Stromal cell of bone marrow (primary cell): ENCODE results near the gene IZUMO4.
A peak's percentile ranks its signal among the peaks of the same experiment; 100 is the strongest.
"Not testable (repeated sequence)": the region's sequence is repeated elsewhere in the genome, so short reads cannot be mapped to it uniquely, and the experiment has no call there.

Experiments
- DNase-seq: peaks from one replicate; pipeline ENCODE4 v3.0.0-alpha.2; 2012; ENCODE audit warnings: low read depth

The IZUMO4 gene

DNA sequence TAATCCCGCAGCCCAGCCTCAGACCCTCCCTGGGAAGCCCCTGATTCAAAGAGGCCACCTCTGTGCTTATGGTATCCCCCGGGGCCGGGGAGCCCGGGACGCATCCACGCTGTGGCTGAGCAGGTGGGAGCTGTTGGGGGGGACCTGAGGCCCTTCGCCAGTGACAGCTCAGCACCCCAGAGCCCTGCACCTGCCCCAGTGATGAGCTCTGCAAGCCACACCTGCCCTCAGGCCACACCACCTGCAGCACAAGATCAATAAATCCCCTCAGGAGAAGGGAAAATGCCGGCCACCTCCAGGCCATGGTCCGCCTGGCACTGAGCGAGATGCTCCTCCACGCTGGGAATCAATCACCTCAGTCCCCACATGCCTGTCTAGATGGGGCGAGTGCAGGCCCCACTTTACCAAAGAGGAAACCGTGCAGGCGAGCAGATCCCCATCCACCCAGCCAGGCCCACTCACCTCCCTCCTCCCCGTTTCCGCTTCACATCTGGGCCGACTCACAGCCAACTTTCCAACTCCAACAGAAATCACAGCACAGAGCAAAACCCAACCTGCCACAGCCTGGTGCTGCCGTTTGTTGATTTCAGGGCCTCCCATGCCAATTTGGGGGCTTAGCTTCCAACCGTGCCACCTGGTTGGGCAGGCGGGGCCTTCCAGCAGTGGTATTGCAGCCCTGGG, 13.4 kb upstream of the IZUMO4 start:
- DNase-seq: no peak

DNA sequence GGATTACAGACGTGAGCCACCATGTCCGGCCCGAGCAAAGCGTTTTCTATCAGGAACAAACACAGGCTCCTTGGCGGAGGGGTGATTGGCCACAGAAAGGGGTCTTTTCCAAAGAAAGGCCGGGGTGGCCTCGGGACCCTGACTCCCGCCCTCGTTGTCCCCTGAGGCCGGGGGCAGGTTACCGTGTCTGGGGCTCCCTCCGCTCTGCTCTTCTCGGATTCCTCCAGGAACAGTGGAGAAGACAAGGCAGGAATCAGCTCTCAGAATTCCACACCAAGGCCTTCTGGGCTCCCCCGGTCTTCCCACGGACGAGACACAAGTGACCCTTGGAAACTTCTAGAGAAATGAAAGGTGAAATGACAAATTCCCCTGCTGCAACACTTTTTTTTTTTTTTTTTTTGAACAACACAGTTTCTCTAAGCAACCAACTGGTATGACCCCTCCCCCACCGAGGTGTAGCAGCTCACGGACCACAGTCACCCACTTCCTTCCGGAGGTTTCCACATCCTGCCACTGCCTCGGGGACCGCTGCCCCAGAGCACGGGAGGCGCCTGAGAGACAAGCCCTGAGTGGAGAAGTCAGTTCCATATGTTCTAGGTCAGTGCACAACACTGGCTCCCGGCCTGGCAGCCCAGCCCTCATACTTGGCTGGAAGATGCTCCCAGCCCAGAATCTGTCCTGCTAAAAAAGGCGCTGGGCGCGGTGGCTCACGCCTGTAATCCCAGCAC, 11.6 kb upstream of the IZUMO4 start:
- no peak for DNase-seq

DNA sequence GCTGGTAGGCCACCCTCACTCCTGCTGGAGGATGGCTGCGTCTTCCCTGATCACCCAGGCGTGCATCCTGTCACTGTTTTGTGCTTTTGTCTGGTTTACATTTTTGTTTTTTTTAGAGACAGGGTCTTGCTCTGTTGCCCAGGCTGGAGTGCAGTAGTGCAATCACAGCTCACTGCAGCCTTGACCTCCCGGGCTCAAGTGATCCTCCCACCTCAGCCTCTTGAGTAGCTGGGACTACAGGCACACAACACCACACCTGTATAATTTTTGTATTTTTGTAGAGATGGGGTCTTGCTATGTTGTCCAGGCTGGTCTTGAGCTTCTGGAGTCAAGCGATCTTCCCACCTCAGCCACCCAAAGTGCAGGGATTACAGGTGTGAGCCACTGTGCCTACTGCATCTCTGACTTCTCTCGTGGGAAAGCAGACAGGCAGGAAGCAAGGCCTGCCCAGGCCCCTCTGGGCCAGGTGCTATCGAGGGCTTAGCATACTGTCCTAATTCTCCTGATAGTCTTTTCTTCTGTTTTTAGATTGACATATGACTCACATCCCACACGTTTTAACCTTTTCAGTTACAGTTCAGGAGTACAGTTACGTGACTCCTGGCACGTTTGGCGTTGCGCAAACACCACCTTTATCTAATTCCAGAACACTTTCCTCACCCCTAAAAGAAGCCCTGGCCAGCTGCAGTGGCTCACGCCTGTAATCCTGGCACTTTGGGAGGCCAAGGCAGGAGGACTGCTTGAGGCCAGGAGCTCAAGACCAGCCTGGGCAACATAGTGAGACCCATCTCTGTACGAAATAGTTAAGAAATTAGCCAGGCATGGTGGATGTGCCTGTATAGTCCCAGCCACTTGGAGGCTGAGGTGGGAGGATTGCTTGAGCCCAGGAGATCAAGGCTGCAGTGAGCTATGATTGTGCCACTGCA, 9.8 kb upstream of the IZUMO4 start:
- not testable (repeated sequence) for DNase-seq

DNA sequence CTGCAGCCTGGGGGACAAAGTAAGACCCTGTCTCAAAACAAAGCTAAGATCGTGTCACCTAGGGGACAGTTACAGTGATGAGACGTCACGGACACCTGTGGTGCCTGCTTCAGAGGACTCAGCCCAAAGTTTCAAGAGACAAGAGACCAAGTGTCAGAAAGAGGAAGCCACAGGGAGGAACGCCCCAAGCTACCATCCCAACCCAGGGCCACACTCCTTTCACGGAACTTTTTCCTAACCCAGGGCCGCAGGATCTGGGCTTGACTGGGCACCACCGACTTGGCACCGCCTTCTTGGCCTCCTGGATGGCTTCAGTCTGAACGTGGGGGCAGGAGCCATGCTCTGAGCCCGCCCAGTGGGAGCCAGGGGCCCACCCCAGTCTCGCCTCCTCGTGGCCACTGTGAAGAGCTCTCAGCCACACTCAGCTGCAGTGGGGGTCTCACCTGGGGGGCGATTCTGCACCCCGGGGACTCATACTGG, 9.1 kb upstream of the IZUMO4 start:
- DNase-seq: no peak

DNA sequence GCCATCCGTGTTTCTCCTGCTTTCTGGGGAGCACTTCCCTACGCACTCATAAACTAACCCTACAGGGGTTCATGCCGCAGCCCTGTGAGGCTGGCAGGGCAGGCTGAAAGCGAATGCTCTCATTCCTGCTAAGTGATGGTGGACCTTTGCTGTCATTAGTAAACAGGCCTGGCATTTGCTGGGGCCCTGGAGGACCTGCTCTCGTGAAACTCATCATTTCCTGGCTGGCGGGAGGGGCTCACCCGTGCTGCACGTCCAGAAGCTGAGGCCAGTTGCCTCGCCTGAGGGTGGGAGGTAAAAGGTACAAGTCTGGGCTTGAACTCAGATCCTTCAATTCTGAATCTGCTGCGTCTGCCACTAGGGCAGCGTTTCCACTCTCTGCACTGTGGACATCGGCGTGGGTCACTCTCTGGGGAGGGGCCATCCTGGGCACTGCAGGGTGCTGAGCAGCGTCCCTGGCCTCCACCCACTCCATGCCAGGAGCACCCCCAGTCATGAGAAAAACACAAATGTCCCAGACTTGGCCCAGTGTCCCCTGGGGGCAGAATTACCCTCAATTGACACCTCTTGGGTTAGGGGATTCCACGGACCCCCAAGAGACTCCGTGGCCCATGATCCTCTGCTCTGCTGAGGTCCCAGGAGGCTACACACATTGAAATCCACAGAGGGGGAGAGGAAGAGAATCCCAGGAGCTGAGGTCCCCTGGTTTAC, 7.6 kb upstream of the IZUMO4 start:
- DNase-seq: no peak

DNA sequence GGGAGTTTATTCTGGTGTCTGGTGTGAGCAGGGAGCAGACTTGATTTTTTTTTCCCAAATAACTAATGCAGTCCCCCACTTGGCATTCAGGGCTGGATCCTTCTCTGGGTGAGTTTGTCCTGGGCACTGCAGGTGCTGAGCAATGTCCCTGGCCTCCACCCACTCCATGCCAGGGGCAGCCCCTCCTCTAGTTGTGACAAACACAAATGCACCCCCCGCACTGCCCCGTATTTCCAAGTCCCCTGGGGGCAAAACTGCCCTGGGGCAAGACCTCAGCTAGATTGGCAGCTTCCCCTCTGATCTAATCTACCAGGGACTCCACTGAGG, 7.0 kb upstream of the IZUMO4 start:
- no peak for DNase-seq

DNA sequence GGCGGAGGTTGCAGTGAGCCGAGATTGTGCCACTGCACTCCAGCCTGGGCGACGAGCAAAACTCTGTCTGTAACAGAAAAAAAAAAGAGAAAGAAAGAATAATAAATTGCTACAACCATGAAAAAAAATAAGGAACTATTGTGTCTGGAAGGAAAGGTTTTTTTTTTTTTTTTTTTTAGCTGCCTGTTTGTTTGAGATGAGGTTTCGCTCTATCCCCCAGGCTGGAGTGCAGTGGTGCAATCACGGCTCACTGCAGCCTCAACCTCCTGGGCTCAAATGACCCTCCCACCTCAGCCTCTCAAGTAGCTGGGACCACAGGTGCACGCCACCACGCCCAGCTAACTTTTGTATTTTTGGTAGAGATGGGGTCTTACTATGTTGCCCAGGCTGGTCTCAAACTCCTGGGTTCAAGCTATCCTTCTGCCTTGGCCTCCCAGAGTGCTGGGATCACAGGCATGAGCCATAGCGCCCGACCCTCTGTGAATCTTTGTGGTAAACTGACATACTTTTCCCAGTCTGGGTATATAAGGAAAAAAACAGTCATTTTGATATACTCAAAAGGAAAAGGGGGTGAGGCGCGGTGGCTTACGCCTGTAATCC, 4.7 kb upstream of the IZUMO4 start:
- not testable (repeated sequence) for DNase-seq

DNA sequence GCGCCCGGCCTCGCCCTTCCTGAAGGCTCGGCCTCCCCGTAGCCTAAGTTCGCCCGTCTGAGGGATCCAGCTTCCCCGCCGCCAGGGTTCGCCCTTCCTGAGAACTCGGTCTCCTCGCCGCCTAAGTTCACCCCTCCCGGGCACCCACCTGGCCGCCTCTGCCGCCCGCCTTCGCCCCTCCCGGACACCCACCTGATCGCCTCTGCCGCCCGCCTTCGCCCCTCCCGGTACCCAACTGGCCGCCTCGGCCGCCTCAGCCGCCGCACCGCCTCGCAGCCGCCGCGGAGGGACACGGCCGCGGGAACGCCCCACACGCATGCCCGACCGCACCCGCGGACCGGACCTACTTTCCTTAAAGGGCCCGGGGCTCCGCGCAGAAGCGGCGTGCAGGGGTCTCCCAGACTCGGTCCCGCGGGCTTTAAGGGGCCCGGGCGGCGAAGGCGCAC, 658 bp upstream of the IZUMO4 start, which contains the start of gene MOB3A:
MOB3A (minus strand) TSS at position 293 of the 446 bp plus-strand sequence. CDS start 17,766 bp downstream, outside the sequence.
- DNase-seq: peak; percentile 81

DNA sequence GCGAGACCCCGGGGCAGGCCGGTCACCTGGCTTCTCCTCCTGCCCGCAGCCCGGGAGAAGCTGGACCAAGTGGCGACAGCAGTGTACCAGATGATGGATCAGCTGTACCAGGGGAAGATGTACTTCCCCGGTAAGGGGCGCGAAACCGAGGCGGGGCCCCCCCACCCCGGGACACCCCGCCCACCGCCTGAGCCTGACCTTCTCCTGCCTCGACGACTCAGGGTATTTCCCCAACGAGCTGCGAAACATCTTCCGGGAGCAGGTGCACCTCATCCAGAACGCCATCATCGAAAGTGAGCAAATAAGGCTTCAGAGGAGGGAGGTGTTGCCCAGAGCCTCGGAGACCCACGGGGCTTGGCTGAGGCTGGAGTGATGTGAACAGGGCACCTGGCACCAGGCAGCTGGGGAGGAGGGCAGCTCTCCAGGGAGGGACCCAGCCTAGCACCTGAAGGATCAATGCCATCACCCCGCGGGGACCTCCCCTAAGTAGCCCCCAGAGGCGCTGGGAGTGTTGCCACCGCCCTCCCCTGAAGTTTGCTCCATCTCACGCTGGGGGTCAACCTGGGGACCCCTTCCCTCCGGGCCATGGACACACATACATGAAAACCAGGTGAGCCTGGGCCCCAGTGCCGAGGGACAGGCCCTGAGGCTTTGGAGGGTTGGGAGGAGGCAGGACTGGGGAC, 629 bp downstream of the IZUMO4 start:
- DNase-seq: no peak

DNA sequence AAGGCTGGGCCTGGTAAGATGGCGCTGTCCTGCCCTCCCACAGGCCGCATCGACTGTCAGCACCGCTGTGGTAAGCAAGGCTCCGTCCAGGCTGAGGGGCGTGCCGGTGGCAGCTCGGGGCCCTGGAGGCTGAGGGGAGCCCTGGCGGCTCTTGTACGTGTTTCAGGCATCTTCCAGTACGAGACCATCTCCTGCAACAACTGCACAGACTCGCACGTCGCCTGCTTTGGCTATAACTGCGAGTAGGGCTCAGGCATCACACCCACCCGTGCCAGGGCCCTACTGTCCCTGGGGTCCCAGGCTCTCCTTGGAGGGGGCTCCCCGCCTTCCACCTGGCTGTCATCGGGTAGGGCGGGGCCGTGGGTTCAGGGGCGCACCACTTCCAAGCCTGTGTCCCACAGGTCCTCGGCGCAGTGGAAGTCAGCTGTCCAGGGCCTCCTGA, 1.2 kb downstream of the IZUMO4 start:
- no peak for DNase-seq

DNA sequence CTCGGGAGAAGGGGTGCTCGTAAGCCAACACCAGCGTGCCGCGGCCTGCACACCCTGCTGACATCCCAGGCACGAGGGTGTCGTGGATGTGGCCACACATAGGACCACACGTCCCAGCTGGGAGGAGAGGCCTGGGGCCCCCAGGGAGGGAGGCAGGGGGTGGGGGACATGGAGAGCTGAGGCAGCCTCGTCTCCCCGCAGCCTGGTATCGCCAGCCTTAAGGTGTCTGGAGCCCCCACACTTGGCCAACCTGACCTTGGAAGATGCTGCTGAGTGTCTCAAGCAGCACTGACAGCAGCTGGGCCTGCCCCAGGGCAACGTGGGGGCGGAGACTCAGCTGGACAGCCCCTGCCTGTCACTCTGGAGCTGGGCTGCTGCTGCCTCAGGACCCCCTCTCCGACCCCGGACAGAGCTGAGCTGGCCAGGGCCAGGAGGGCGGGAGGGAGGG, 2.4 kb downstream of the IZUMO4 start:
- no peak for DNase-seq

DNA sequence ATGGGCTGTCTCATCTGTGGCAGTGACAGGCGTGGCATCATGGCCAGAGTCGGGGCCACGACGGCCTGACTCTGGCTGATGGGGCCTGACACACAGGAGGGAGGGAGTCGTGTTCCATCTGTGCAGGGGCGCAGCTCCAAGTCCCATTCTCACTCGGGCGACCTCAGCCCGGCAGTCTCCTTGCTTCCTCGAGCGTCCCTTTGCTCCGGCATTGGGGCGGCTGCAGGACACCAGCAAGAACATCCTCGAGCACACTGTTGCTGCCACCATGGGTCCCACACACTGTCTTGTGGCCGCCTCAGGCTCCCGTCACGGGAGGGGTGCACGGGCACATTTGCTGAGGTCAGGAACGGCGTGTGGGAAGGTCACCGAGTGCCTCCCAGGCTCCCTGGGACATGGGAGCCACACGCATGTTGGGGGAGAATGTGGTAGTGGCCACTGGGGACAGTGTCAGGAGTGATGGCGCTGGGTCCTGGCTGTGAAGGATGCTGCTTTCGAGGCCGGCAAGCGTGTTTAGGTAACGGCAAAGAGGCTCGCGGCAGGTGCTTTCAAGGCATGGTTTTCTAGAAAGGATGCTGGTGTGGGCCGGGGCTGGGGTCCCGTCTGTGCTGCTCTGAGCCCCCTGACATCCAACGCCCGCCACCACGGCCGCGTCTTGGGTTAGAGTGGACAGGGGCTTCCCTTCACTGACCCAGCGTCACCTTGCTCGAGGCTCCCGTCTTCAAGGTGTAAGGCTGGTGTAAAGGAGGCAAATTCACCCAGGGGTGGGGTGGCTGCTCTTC, 3.4 kb downstream of the IZUMO4 start:
- DNase-seq: no peak

DNA sequence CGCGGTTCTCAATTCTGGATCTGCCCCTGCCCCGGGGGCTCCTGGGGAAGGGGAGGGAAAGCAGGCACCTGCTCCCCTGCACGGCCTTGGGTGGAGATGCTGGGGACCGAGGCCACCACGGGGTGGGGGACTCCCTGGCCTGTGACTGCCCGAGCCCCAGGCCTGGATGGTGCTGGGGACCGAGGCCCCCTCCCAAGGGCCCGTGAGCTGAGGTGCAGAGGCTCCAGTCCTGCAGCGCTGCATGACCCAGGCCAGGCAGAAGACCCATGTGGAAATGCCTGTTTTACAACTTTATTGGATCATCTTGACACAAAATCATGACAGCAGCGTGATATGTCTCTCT, 4.0 kb downstream of the IZUMO4 start:
- DNase-seq: no peak

DNA sequence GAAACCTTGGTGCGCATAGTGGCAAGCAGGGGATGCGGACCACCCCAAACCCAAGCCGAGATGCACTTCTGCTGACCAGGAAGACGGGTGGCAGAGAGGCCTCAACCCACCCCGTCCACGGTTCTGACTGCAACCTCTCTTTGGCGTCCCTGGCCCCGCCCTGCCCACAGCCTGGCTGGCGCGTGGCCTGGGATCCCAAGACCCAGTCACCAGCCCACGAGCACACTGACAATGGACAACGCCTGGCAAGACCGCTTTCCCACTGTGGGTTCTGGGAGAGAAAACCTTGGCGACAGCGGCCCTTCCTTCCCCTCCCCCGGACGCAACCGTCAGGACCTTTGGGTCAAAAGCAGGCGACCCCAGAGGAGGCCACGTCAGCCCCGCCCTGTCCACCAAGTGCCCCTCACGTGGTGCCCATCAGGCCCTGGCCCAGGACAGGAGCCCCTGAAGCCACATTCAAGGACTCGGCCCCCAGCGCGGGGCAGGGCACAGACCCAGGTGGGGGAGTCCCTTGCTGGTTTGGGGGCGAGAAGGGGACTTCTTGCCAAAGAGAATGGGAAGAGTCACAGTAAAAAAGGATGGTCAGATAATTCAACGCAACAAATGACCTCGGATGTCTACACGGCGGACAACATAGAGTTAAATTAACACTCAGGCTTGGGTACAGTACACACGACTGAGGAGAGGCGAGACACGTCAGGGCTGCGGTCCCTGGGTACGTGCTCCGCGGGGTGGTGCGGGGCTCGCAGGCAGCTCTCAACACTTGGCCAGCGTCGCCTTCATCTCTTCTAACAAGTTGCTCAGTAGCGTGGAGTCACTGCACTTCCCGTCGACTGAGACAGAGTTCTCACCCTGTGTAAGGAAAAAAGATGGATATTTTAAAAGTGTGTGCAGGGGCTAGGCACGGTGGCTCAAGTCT, 5.0 kb downstream of the IZUMO4 start:
- DNase-seq: no peak

DNA sequence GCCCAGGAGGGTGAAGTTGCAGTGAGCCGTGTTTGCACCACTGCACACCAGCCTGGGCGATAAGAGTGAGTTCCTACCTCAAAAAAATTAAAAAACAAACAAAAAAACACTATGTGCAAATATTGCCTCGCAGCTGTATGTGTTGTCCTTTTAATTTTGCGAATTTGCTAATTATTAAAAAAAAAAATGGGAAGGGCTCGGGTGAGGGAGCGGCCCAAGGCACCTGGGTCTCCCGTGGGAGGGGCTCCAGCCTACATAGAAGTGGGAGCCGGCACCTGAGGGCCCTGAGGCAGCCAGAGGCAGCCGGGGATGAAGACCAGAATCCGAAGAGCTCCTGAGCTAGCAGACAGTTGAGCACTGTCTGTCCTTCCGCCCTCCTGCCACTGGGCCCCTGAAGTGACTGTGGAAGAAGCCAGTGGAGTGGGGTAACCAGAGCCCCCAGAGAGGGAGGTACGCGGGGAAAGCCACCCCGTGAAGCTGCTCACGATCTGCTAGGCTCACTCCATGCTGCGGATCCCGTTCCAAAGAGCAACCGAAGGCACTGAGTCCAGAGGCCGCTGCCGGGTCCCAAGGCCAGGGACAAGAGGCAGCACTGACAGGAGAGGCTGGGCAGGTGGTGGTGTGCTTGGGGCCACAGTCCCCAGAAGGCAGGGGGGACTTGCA, 6.5 kb downstream of the IZUMO4 start:
- DNase-seq: no peak

DNA sequence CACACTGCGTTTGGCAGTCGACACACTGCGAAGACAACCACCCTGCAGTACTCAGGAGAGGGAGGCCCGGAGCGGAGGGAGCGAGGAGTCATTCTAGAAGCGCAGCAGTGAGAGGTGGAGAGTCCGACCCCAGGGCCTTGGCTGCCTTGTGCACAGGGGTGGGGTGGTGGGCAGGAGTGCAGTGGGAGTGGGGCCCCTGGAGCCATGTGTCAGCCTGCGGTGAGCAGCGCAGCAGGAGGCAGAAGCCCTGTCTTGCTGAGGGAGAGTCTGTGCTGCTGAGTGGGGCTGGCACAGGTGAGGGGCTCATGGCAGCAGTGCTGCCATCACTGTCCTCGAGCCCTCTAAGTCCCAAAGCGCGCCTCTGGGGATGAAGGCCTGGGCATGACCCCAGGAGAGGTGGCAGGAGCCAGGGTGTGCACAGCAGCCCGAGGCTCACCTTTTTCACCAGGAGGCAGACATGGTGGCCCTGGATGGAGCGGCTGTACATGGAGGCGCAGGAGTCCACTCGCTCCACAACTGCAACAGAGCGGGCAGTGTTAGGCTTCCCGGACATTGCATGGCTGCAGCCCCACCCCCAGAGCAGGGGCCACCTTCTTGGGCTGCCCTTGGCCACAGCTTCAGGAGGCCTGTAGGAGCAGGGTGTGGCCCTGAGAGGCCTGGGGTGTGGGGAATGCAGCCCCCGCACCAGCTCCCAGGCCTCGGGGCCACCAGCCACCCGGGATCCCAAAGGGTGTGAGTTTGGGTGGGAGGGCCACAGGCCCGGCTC, 11.7 kb downstream of the IZUMO4 start:
- no peak for DNase-seq

DNA sequence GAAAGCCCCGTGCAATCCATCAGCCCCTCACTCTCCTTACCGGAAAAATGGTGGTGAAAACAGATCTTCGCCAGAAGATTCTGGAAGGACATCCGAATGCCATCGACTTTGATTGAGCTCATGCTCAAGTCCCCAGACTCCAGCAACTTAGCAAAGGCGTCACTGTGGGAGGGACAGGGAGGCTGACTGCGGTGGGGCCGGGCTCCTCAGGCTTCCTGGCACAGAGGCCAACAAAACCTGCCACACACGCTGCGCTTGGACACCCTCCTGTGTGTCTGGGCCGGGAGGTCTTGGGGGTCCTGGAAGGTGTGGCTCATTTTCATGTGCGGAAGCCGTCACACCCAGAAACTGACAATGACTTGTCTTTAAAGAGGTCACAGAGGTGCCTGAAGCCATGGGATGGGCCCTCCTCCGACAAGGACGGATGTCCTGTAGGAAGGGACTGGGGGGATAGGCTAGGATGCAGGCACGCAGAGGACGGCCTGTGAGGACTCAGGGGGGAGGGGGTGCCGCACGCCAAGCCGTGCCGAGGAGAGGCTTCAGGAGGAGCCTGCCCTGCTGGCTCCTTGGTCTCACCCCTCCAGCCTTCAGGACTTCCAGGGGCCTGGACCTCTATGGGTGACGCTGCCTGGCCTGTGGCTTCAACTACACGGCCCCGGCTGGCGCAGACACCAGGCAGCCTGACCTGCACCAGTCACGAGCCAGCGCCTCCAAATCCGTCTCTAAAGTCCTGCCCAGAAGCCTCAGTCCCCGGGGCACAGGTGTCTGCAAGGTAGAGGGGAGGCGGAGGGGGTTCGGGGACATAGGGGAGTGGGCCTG, 12.5 kb downstream of the IZUMO4 start:
- no peak for DNase-seq
